Measurements from ENCODE around the gene ALOXE3.
"Not testable (repeated sequence)": the region's sequence is repeated elsewhere in the genome, so short reads cannot be mapped to it uniquely, and the experiment has no call there.

ALOXE3 gene

GRCh38 chr17:8095361-8095760 lies 23.0 kb downstream of the ALOXE3 start:
- no peak for DNase-seq (ENCODE audit: low read depth)

- DNase-seq (ENCODE audit: low read depth) = no peak
Measured at GRCh38 chr17:8091033-8091687, 27.2 kb downstream of the ALOXE3 start.

- no peak for DNase-seq (ENCODE audit: low read depth)
Measured at GRCh38 chr17:8089728-8090127, 28.6 kb downstream of the ALOXE3 start.

- DNase-seq (ENCODE audit: low read depth) = no peak
Measured at GRCh38 chr17:8087952-8088230, 30.4 kb downstream of the ALOXE3 start.

GRCh38 chr17:8087075-8087951 lies 31.0 kb downstream of the ALOXE3 start, which contains the start of gene ALOX12B:
Gene ALOX12B (minus strand): TSS chr17:8087716. CDS start chr17:8087442, 274 bp downstream.
- no peak for DNase-seq (ENCODE audit: low read depth)

GRCh38 chr17:8084250-8084649 lies 34.1 kb downstream of the ALOXE3 start:
- DNase-seq (ENCODE audit: low read depth) = no peak

- DNase-seq (ENCODE audit: low read depth) = no peak
Measured at GRCh38 chr17:8082292-8082691, 36.0 kb downstream of the ALOXE3 start.

- DNase-seq (ENCODE audit: low read depth) = no peak
Measured at GRCh38 chr17:8081876-8082275, 36.4 kb downstream of the ALOXE3 start.

GRCh38 chr17:8080799-8081219 lies 37.5 kb downstream of the ALOXE3 start:
- no peak for DNase-seq (ENCODE audit: low read depth)

GRCh38 chr17:8080208-8080798 lies 38.0 kb downstream of the ALOXE3 start:
- no peak for DNase-seq (ENCODE audit: low read depth)

- DNase-seq (ENCODE audit: low read depth) = no peak
Measured at GRCh38 chr17:8079291-8080207, 38.8 kb downstream of the ALOXE3 start.

GRCh38 chr17:8077939-8078338 lies 40.4 kb downstream of the ALOXE3 start:
- not testable (repeated sequence) for DNase-seq (ENCODE audit: low read depth)

GRCh38 chr17:8076502-8077266 lies 41.6 kb downstream of the ALOXE3 start:
- no peak for DNase-seq (ENCODE audit: low read depth)

- DNase-seq (ENCODE audit: low read depth) = no peak
Measured at GRCh38 chr17:8075574-8076342, 42.6 kb downstream of the ALOXE3 start.

- no peak for DNase-seq (ENCODE audit: low read depth)
Measured at GRCh38 chr17:8075081-8075480, 43.2 kb downstream of the ALOXE3 start.

- DNase-seq (ENCODE audit: low read depth) = no peak
Measured at GRCh38 chr17:8074554-8074953, 43.8 kb downstream of the ALOXE3 start.

GRCh38 chr17:8073627-8074484 lies 44.5 kb downstream of the ALOXE3 start:
- DNase-seq (ENCODE audit: low read depth) = no peak

- no peak for DNase-seq (ENCODE audit: low read depth)
Measured at GRCh38 chr17:8072729-8073461, 45.4 kb downstream of the ALOXE3 start.

- DNase-seq (ENCODE audit: low read depth) = no peak
Measured at GRCh38 chr17:8072341-8072728, 46.0 kb downstream of the ALOXE3 start.

All from non-pigmented ciliary epithelial cell (primary cell).